ENCODE measurements around the gene NACC2.

DNA sequence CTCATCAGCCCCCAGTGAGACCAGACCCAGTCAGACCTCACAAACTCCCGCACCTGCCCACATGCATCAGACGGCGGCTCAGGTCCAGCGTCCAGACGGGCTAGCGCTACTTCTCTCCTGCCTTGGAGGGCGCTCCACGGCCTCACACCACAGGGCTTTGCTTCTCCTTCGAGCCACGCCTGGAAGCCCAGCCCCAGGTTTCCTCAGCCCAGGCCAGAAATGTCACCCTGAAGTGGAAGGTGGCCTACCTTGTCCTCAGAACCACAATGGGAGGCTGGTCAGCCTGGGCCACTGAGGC is 2.8 kb downstream of the NACC2 start:
- TF ChIP-seq POLR2A (IDR thresholded peaks at IDR 0.05; ENCODE audit: low read length) (no peak), GATA1 (IDR thresholded peaks at IDR 0.05; ENCODE audit: low read depth, low read length) (no peak)

Data from erythroblast (primary cell).